Ishikawa (cell line): Measurements from ENCODE around the gene GIMAP8.

ENCODE experiments used
- CEBPB ChIP-seq: IDR thresholded peaks from 2 replicates; pipeline ENCODE4 v1.6.1; 2012
- CREB1 ChIP-seq: IDR thresholded peaks from 2 replicates; pipeline ENCODE4 v1.6.1; 2012; ENCODE audit warnings: low read depth
- EGR1 ChIP-seq: IDR thresholded peaks from 2 replicates; pipeline ENCODE4 v1.6.1; 2012
- EP300 ChIP-seq: IDR thresholded peaks from 2 replicates; pipeline ENCODE4 v1.6.1; 2012; ENCODE audit warnings: borderline replicate concordance
- FOXM1 ChIP-seq: IDR thresholded peaks from 2 replicates; pipeline ENCODE4 v1.6.1; 2012; ENCODE audit warnings: low read depth, borderline replicate concordance
- NFIC ChIP-seq: IDR thresholded peaks from 2 replicates; pipeline ENCODE4 v1.6.1; 2012
- RAD21 ChIP-seq: IDR thresholded peaks from 2 replicates; pipeline ENCODE4 v1.6.1; 2012; ENCODE audit warnings: low read depth
- REST ChIP-seq: IDR thresholded peaks from 2 replicates; pipeline ENCODE4 v1.6.1; 2012; ENCODE audit warnings: low read depth, mild to moderate bottlenecking
- TAF1 ChIP-seq: IDR thresholded peaks from 2 replicates; pipeline ENCODE4 v1.6.1; 2012; ENCODE audit warnings: low read depth, mild to moderate bottlenecking
- TCF12 ChIP-seq: IDR thresholded peaks from 2 replicates; pipeline ENCODE4 v1.6.1; 2012; ENCODE audit warnings: low read depth
- TEAD4 ChIP-seq: IDR thresholded peaks from 2 replicates; pipeline ENCODE4 v1.6.1; 2012
- YY1 ChIP-seq: IDR thresholded peaks from 2 replicates; pipeline ENCODE4 v1.6.1; 2012; ENCODE audit warnings: low read depth
- ZBTB7A ChIP-seq: IDR thresholded peaks from 2 replicates; pipeline ENCODE4 v1.6.1; 2012; ENCODE audit warnings: low read depth
- TF ChIP-seq, protein P1 (sequence below): IDR thresholded peaks from 2 replicates; pipeline ENCODE4 v1.6.1; 2012
- TF ChIP-seq, protein P2 (sequence below): IDR thresholded peaks from 2 replicates; pipeline ENCODE4 v1.6.1; 2012

Gene GIMAP8

GRCh38 chr7:150511048-150511447, 60.6 kb downstream of the GIMAP8 start:
- no peak for TF ChIP-seq TEAD4

DNA sequence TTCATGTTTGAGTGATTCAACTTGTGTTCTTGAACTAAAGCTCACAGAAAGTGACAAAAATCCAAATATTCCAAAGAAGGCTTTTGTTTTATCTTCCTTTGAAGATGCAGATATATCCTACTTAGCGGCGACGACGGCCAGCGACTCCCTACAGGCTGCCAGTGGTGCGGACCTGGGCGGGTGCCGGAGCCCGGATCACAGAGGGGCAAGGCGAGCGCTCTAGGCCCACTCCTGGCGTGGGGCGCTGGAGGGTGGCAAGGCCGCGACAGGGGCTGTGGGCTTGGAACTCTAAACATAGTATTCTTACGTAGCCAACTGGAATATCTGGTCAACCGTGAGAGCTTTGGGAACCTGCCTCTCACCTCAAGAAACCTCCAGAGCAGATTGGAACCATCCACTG, 63.3 kb downstream of the GIMAP8 start:
- no peak for TF ChIP-seq ZBTB7A
- no peak for TF ChIP-seq CREB1
- no peak for TF ChIP-seq YY1
- no peak for TF ChIP-seq RAD21
- no peak for TF ChIP-seq NFIC
- no peak for TF ChIP-seq TCF12
- TF ChIP-seq EGR1 = no peak
- TF ChIP-seq, protein P1, sequence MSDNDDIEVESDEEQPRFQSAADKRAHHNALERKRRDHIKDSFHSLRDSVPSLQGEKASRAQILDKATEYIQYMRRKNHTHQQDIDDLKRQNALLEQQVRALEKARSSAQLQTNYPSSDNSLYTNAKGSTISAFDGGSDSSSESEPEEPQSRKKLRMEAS = no peak
- TF ChIP-seq, protein P2, sequence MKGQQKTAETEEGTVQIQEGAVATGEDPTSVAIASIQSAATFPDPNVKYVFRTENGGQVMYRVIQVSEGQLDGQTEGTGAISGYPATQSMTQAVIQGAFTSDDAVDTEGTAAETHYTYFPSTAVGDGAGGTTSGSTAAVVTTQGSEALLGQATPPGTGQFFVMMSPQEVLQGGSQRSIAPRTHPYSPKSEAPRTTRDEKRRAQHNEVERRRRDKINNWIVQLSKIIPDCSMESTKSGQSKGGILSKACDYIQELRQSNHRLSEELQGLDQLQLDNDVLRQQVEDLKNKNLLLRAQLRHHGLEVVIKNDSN = no peak
- TF ChIP-seq REST = no peak
- no peak for TF ChIP-seq TEAD4
- TF ChIP-seq TAF1 = no peak

- no peak for TF ChIP-seq CREB1
- TF ChIP-seq ZBTB7A = no peak
- TF ChIP-seq YY1 = no peak
- TF ChIP-seq, protein P1 = no peak
- no peak for TF ChIP-seq NFIC
- no peak for TF ChIP-seq RAD21
- TF ChIP-seq TCF12 = no peak
- no peak for TF ChIP-seq EP300
- no peak for TF ChIP-seq CEBPB
- TF ChIP-seq EGR1 = no peak
- TF ChIP-seq TEAD4 = no peak
Measured at GRCh38 chr7:150514748-150515222, 64.4 kb downstream of the GIMAP8 start, which contains the start of gene GIMAP7. GIMAP7 (plus strand) TSS chr7:150514872; CDS start chr7:150519975, 5,103 bp downstream.

DNA sequence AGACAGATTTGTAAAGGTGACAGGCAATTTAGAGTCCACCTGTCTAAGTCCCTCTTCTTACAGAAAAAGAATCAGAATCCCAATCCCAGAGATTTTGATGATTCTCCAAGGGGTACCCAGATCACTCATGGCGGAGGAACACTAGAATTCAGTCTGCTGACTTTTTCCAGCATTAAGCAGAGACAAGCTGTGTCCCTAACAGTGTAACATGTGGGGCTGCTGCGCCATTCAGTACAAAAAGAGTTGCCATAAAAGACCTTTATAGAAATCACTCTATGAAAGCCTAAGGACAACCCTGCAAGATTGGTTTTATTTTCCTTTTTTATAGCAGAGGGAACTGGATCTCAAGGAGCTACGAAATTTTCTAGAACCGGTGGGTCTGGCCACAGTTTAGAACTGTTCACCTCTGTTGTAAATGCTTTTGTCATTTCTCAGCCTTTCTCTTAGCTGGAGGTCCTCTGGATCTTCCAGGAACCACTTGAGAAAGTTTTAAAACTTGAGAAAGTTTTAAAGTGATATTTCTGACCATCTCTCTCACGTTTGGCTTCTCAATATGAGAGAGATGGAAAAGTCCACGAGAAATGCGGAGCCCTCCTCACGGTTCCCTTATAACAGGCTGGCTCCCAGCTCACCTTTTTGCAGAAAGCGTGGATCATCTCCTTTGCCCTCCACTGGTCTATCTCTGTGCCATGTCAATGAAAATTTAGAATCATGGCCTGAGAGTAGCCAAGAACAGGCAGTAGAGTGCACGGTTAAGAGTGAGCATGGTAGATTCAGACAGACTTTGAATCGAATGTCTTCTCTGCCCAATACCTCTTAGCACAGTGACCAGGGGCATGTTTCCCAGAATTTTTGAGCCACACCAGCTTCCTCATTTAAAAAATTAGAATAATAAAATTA, 65.1 kb downstream of the GIMAP8 start:
- TF ChIP-seq ZBTB7A (no peak), EGR1 (no peak), RAD21 (no peak), REST (no peak), YY1 (no peak), NFIC (no peak), TCF12 (no peak)
- TF ChIP-seq, protein P1 = no peak

DNA sequence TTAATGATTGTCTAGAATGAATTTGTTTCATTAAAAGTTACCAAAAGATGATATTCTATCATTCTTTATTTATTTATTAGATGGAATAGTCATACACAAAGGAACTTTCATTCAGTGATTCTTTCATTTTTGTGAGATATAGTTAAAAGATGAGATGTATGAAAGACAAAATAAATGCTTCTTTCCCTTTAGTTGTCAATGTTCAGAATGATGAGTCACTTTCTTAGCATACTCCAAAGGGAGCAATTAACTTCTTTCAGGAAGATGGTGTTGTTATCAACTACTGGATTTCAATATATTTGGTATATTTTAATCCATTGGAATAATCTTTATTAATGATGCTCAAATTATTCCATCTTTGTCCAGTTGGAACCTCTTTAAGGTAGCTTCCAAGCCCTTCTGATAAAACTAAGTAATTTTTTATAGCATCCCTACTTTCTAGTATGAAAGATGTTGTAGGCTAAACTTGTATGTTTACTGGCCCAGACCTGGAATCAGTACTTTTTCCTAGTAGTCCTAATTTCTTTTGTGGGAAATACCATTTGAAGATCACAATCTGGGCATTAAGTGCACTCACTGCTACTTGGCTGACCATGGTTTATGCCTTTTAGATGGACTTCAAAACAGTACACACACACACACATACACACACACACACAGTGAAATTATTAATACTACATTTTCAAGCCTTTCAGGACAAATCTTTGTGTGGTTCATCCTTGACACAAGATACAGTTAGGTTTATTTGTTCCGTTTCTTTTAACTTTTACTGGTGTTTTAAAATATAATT, 66.7 kb downstream of the GIMAP8 start:
- TF ChIP-seq, protein P1 = no peak
- TF ChIP-seq CEBPB (no peak), EP300 (no peak), TCF12 (no peak), EGR1 (no peak), REST (no peak), TAF1 (no peak), RAD21 (no peak), TEAD4 (no peak), ZBTB7A (no peak), FOXM1 (no peak), NFIC (no peak), CREB1 (no peak), YY1 (no peak)
- TF ChIP-seq, protein P2 = no peak
